Adrenal gland (tissue), 5 donors: ENCODE results near the gene FGF12.

Source experiments
- CTCF ChIP-seq, 6 experiments: fragments of 450-650 bp in 4 of 6; fragments of 200-600 bp in 2 of 6; sonication (generic) in 1 of 6; IDR thresholded peaks; 1 replicate in 5 of 6; 2 replicates in 1 of 6; pipeline versions ENCODE4 v1.5.1 to v1.8.0; 2016 to 2021; ENCODE audit warnings: antibody characterized with exemption in 6 of 6, mild to moderate bottlenecking in 2 of 6, moderate library complexity in 1 of 6
- POLR2A ChIP-seq, 2 donors: fragments of 450-650 bp; IDR thresholded peaks; one replicate each; pipeline ENCODE4 v1.6.1; 2017; ENCODE audit warnings: antibody characterized with exemption in 2 of 2, mild to moderate bottlenecking in 2 of 2, moderate library complexity in 1 of 2
- donor health status: DM: no; HTN: no; CAD: no.

- TF ChIP-seq POLR2A (IDR thresholded peaks at IDR 0.05) (no peak), CTCF (IDR thresholded peaks at IDR 0.05) (no peak)
These were observed 497.5 kb downstream of the FGF12 start for GRCh38 chr3:192229866-192230265.
